ENCODE data around the gene CDH4. TPM values are rescaled to one million over a fixed set of nuclear protein-coding genes. Genes with fewer than 3 reads are reported as not detected.

The CDH4 gene
- total and polyA plus RNA-seq, 2 of the 13 experiments (the other 11 are each of a cell fraction or from before 2014, with no cell fraction given): not detected

DNA sequence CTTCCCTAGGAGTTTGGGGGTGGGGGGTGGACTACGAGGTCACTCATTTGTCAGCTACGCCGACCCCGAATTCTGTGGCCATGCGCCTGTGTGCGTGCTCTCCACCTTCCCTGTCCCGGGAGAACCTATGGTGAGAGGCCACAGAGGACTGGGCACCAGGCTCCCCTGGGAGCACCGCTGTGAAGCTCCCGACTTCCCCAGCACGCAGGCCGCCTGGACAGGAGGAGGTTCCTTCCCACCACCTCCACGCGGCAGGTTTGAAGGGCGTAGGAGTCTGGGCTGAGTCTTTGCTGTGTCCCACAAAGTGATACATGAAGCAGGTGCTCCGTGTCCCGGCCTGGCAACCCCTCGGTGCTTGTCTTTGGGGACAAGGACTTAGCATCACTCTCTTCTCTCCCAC lies 107.2 kb downstream of the CDH4 start:
- CTCF ChIA-PET (ENCODE audit: low intra/inter-chr PET ratio, low total read pairs): no interaction called here
- Histone ChIP-seq H3K27me3 (ENCODE audit: control insufficient read depth in 1 of 2, insufficient read depth in 2 of 2, low read length in 2 of 2) (peaks cover 25 to 81% of the 10 kb centered on the region in 2 experiments; a peak in 4 of 5 replicates), H4K20me1 (ENCODE audit: insufficient read depth, low read length) (no peaks in the 10 kb centered on the region), H3K4me1 (ENCODE audit: insufficient read depth, low read length) (no peaks in the 10 kb centered on the region), H3K36me3 (replicated peaks in 1 of 2; ENCODE audit: control insufficient read depth in 1 of 2, insufficient read depth in 2 of 2, low read length in 2 of 2) (no peaks in the 10 kb centered on the region), H3K79me2 (ENCODE audit: insufficient read depth, low read length) (no peaks in the 10 kb centered on the region), H3K27ac (ENCODE audit: extremely low read length, insufficient read depth, low read length) (no peak overlapping the region), H3K4me3 (replicated peaks in 1 of 3; ENCODE audit: insufficient read depth in 1 of 3, low read depth in 2 of 3, low read length in 3 of 3) (no peak overlapping the region), H3K4me2 (ENCODE audit: low read depth, low read length) (no peak overlapping the region), H3K9me3 (ENCODE audit: low read length) (no peaks in the 10 kb centered on the region), H3K9ac (ENCODE audit: insufficient read depth, low read depth, low read length) (no peak overlapping the region), H2AFZ (ENCODE audit: low read length) (no peak overlapping the region)
- intact Hi-C loops (cut with micrococcal nuclease; ENCODE audit: unreplicated experiment) (no loop called here), in situ Hi-C loops (cut with HindIII; ENCODE audit: extremely low pct_ligation_motif_present, low pct_unique_long_range_greater_than_20kb) (no loop called here)
- no TSS peak for BruUV-seq (replicated peaks)
- DNase-seq (ENCODE audit: low spot score) (no peak), FAIRE-seq (no peak), ATAC-seq (no peak)
- WGBS (ENCODE audit: low lambda C conversion rate): 28% methylated on average over 11 of the region's 17 CpGs
- POLR2A ChIA-PET: no interaction called here
- TF ChIP-seq MED1 (CRISPR knock-in tag; IDR thresholded peaks at IDR 0.05) (no peak), NONO (IDR thresholded peaks at IDR 0.05) (no peak), NONO (CRISPR knock-in tag; conservative IDR thresholded peaks at IDR 0.05) (no peak), UBTF (CRISPR knock-in tag; IDR thresholded peaks at IDR 0.05) (no peak), ZNF136 (CRISPR knock-in tag; IDR thresholded peaks at IDR 0.05; ENCODE audit: low read depth) (no peak), TFDP1 (CRISPR knock-in tag; IDR thresholded peaks at IDR 0.05; ENCODE audit: borderline replicate concordance) (no peak), ZNF234 (CRISPR knock-in tag; conservative IDR thresholded peaks at IDR 0.05) (no peak), FOXM1 (CRISPR knock-in tag; IDR thresholded peaks at IDR 0.05) (no peak), HNRNPK (IDR thresholded peaks at IDR 0.05; ENCODE audit: low read depth, low read length, poor library complexity, severe bottlenecking) (no peak), ZNF367 (CRISPR knock-in tag; IDR thresholded peaks at IDR 0.05; ENCODE audit: borderline replicate concordance) (no peak), TSC22D2 (CRISPR knock-in tag; IDR thresholded peaks at IDR 0.05; ENCODE audit: borderline replicate concordance) (no peak), GFI1 (CRISPR knock-in tag; IDR thresholded peaks at IDR 0.05; ENCODE audit: borderline replicate concordance) (no peak), HCFC1 (IDR thresholded peaks at IDR 0.05; ENCODE audit: low read depth, low read length) (no peak), MTF1 (CRISPR knock-in tag; IDR thresholded peaks at IDR 0.05) (no peak), SP1 (IDR thresholded peaks at IDR 0.05) (no peak), SP1 (CRISPR knock-in tag; IDR thresholded peaks at IDR 0.05) (no peak), CHD2 (IDR thresholded peaks at IDR 0.05; ENCODE audit: low read depth, low read length) (no peak)
- TF ChIP-seq, protein P1, sequence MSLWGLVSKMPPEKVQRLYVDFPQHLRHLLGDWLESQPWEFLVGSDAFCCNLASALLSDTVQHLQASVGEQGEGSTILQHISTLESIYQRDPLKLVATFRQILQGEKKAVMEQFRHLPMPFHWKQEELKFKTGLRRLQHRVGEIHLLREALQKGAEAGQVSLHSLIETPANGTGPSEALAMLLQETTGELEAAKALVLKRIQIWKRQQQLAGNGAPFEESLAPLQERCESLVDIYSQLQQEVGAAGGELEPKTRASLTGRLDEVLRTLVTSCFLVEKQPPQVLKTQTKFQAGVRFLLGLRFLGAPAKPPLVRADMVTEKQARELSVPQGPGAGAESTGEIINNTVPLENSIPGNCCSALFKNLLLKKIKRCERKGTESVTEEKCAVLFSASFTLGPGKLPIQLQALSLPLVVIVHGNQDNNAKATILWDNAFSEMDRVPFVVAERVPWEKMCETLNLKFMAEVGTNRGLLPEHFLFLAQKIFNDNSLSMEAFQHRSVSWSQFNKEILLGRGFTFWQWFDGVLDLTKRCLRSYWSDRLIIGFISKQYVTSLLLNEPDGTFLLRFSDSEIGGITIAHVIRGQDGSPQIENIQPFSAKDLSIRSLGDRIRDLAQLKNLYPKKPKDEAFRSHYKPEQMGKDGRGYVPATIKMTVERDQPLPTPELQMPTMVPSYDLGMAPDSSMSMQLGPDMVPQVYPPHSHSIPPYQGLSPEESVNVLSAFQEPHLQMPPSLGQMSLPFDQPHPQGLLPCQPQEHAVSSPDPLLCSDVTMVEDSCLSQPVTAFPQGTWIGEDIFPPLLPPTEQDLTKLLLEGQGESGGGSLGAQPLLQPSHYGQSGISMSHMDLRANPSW (CRISPR knock-in tag; IDR thresholded peaks at IDR 0.05; ENCODE audit: borderline replicate concordance): no peak
- TF ChIP-seq, protein P2, sequence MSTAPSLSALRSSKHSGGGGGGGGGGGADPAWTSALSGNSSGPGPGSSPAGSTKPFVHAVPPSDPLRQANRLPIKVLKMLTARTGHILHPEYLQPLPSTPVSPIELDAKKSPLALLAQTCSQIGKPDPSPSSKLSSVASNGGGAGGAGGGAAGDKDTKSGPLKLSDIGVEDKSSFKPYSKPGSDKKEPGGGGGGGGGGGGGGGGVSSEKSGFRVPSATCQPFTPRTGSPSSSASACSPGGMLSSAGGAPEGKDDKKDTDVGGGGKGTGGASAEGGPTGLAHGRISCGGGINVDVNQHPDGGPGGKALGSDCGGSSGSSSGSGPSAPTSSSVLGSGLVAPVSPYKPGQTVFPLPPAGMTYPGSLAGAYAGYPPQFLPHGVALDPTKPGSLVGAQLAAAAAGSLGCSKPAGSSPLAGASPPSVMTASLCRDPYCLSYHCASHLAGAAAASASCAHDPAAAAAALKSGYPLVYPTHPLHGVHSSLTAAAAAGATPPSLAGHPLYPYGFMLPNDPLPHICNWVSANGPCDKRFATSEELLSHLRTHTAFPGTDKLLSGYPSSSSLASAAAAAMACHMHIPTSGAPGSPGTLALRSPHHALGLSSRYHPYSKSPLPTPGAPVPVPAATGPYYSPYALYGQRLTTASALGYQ (CRISPR knock-in tag; IDR thresholded peaks at IDR 0.05): no peak

Measured in HepG2 (cell line).